Activated T-cell treated with anti-CD3 and anti-CD28 coated beads for 48 hours (primary cell): ENCODE results near the gene HNMT.
"Not testable (repeated sequence)": the region's sequence is repeated elsewhere in the genome, so short reads cannot be mapped to it uniquely, and the experiment has no call there.

Experiments used
- DNase-seq: peaks from one replicate; pipeline ENCODE4 v3.0.0-alpha.2; 2020; ENCODE audit warnings: low read depth

HNMT gene

DNA sequence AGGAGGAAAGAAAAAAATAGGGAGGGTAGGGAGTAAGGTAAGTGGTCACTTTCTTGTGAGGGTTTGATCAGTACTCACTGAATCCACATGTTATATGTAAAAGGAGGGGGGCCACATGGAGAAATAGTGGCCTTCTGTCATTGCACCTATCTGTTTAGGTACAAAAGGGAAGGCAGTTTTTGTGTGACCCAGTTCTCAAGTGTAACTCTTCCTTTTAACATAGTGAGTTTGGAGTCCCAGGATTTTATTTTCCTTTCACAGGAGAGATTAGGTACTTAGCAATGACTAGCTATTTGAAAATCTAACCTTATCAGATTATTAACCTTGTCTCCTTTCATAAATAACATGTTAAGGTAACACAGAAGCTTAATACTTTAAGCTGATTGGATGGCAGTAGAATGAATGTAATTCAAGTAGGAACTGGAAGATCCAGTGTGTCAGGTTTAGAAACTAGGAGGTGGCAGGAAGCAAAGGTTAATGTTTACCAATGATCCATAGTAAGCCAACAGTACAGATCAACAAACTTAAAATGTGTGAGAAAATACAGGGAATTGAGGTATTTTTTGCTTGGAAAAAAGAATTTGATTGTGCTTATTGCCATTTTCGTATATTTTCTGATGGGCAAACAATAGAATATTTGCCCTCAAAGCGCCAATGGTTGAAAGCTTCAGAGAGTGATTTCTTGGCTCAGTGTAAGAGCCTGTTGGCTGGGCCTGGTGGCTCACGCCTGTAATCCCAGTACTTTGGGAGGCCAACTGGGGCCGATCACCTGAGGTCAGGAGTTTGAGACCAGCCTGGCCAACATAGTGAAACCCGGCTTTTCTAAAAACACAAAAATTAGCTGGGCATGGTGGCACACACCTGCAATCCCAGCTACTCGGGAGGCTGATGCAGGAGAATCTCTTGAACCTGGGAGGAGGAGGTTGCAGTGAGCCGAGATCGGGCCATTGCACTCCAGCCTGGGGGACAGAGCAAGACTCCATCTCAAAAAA is 11.3 kb downstream of the HNMT start:
- DNase-seq = no peak

DNA sequence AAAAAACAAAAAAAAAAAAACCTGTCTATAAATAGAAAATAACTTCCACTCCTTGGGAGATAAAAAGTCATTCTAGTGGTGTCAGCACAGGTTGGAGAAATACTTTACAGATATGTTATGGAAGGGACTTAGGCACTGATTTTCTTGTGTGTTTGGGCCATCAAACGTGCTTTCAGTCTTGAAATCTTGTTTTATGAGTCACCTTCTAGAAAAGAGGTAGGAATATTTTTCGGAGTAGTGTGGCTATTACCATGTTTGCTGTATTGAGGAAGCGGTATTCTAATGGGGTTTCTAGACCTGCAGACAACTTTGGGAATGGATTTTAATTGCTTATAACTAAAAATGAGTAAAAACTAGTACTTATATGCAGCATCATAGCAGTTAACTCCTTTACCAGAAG is 12.0 kb downstream of the HNMT start:
- DNase-seq = no peak

GRCh38 chr2:137977790-137978189 is 13.5 kb downstream of the HNMT start:
- no peak for DNase-seq

GRCh38 chr2:137980459-137980858 is 16.2 kb downstream of the HNMT start:
- no peak for DNase-seq

GRCh38 chr2:137981112-137981656 is 16.9 kb downstream of the HNMT start:
- no peak for DNase-seq

DNA sequence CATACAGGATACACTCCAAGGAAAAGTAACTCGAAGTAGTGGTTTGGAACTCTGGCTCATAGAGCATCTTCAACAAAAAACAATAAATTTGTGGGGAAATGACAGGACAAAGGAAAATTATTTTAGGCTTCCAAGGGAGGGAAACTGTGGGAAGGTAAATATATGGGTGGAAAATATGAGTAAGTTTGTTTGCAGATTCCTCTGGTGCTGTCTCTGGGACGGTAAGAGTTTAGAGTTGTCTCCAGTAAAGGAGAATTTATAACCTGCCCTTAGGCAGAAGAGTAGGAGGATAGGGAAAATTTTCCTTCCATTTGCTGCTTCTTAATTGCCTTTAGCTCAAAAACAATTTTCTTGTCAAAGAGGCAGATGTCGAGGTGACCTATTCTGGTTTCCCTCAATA is 19.3 kb downstream of the HNMT start:
- DNase-seq = no peak

- DNase-seq = no peak
Measured at GRCh38 chr2:137986268-137986667, 22.0 kb downstream of the HNMT start.

GRCh38 chr2:137987011-137987410 is 22.7 kb downstream of the HNMT start:
- DNase-seq = no peak

GRCh38 chr2:137991078-137991477 is 26.8 kb downstream of the HNMT start:
- no peak for DNase-seq

- DNase-seq = no peak
Measured at GRCh38 chr2:137992039-137992646, 27.9 kb downstream of the HNMT start.

DNA sequence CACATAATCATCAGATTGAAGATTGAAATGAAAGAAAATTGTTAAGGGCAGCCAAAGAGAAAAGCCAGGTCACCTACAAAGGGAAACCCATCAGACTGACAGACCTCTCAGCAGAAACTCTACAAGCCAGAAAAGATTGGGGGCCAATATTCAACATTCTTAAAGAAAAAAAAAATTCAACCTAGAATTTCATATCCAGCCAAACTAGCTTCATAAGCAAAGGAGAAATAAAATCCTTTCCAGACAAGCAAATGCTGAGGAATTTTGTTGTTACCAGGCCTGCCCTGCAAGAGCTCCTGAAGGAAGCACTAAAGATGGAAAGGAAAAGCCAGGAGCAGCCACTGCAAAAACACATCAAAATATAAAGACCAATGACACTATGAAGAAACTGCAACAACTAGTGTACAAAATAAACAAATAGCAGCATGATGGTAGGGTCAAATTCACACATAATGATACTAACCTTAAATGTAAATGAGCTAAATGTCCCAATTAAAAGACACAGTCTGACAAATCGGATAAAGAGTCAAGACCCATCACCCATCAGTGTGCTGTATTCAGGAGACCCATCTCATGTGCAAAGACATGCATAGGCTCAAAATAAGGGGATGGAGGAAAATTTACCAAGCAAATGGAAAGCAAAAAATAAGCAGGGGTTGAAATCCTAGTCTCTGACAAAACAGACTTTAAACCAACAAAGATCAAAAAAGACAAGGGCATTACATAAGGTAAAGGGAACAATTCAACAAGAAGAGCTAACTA is 29.6 kb downstream of the HNMT start:
- DNase-seq = not testable (repeated sequence)

DNA sequence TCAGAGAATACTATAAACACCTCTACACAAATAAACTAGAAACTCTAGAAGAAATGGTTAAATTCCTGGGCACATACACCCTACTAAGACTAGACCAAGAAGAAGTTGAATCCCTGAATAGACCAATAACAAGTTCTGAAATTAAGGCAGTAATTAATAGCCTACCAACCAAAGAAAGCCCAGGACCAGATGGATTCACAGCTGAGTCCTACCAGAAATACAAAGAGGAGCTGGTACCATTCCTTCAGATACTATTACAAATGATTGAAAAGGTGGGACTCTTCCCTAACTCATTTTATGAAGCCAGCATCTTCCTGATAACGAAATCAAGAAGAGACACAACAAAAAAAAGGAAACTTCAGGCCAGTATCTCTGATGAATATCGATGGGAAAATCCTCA is 31.1 kb downstream of the HNMT start:
- not testable (repeated sequence) for DNase-seq

DNA sequence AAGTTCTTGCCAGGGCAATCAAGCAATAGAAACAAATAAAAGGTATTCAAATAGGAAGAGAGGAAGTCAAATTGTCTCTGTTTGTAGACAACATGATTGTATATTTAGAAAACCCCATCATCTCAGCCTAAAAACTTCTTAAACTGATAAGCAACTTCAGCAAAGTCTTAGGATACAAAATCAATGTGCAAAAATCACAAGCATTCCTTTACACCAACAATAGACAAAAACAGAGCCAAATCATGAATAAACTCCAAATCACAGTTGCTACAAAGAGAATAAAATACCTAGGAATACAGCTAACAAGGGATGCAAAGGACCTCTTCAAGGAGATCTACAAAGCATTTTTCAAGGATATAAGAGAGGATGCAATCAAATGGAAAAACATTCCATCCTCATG is 31.9 kb downstream of the HNMT start:
- not testable (repeated sequence) for DNase-seq

- no peak for DNase-seq
Measured at GRCh38 chr2:137997733-137998132, 33.5 kb downstream of the HNMT start.

GRCh38 chr2:137998503-137998902 is 34.2 kb downstream of the HNMT start:
- DNase-seq = no peak

- no peak for DNase-seq
Measured at GRCh38 chr2:137999273-137999672, 35.0 kb downstream of the HNMT start.

DNA sequence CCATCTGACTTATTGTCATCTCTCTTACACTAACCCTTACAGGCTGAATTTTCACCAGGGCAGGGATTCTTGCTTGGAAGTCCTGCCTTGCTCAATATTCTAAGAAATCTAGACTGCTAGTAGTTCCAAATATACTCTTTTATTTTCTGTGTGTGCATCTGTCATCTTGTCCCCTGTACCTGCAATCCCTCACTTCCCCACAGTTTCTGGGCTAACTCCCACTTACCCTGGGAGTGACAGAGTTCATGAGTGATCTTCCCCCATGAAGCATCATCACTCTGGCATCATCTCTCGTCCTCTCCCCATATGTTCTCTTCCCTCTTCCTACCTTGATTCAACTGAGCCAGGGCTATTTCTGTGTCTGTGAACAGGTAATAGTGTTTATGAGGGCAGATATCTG is 35.7 kb downstream of the HNMT start:
- no peak for DNase-seq

- no peak for DNase-seq
Measured at GRCh38 chr2:138000796-138001195, 36.5 kb downstream of the HNMT start.

DNA sequence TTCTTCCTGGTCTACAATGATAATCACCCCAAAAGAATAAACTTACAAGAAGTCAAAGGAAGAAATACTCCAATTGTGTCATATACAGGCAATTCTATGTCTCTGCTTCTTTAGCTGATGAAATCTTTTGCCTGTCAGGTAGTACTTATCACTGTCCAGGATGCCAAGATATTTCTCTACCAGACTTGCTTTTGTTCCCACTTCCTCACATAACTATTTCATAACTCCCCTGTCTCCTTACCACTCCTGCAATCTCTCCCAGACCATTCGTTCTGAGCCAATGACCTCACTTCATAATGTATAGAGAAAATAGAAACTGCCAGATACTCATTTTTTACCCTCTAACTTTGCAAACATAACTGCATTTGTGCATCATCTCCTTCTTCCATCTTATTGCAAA is 39.1 kb downstream of the HNMT start:
- DNase-seq = no peak

- DNase-seq = no peak
Measured at GRCh38 chr2:138007431-138007830, 43.2 kb downstream of the HNMT start.

- DNase-seq = no peak
Measured at GRCh38 chr2:138009622-138010021, 45.3 kb downstream of the HNMT start.

- no peak for DNase-seq
Measured at GRCh38 chr2:138010890-138011289, 46.6 kb downstream of the HNMT start.
